Thoracic aorta (tissue), 2 donors: Measurements from ENCODE around the gene RNF145. TPM values are rescaled to one million over a fixed set of nuclear protein-coding genes. Genes with fewer than 3 reads are reported as not detected.
"Not testable (repeated sequence)": the region's sequence is repeated elsewhere in the genome, so short reads cannot be mapped to it uniquely, and the experiment has no call there.

Experiments used
- ATAC-seq: fragments of 150-250 bp; one replicate; pipeline ENCODE4 v1.8.0; 2017; ENCODE audit warnings: low read depth; ENCODE audit not compliant: insufficient number of reproducible peaks, low FRiP score
- DNase-seq: peaks from one replicate; pipeline ENCODE4 v3.0.0-alpha.2; 2020; ENCODE audit warnings: low spot score
- H3K27ac ChIP-seq, 2 donors: fragments of 200-600 bp; sonication (generic); 1 replicate in 1 of 2; 2 replicates in 1 of 2; pipeline ENCODE4 v1.5.1; 2016; ENCODE audit warnings: mild to moderate bottlenecking in 2 of 2, moderate library complexity in 2 of 2
- H3K27me3 ChIP-seq: fragments of 200-600 bp; sonication (generic); replicated peaks from 2 replicates; pipeline ENCODE4 v1.6.0; 2016; ENCODE audit warnings: mild to moderate bottlenecking; ENCODE audit not compliant: insufficient read depth
- H3K36me3 ChIP-seq: fragments of 200-600 bp; sonication (generic); one replicate; pipeline ENCODE4 v1.5.1; 2016
- H3K4me1 ChIP-seq, 2 donors: fragments of 200-600 bp; sonication (generic); 1 replicate in 1 of 2; 2 replicates in 1 of 2; pipeline versions ENCODE4 v1.5.1 to v1.6.0; 2016; ENCODE audit warnings: low read depth in 2 of 2, mild to moderate bottlenecking in 1 of 2; ENCODE audit not compliant: control insufficient read depth in 1 of 2
- H3K4me3 ChIP-seq: fragments of 200-600 bp; sonication (generic); 2 replicates; pipeline ENCODE4 v1.5.1; 2016; ENCODE audit warnings: mild to moderate bottlenecking
- H3K9me3 ChIP-seq: fragments of 200-600 bp; sonication (generic); 2 replicates; pipeline ENCODE4 v1.5.1; 2016
- total RNA-seq, 2 donors: library from RNA; depleted of rRNA; stranded (reverse); fragments of >200 nt; gene quantifications; one replicate each; pipeline versions ENCODE4 v1.1.0 to v1.2.3, GENCODE V29; 2016
- TF ChIP-seq, protein P1 (sequence below): fragments of 200-600 bp; sonication (generic); IDR thresholded peaks from one replicate; pipeline ENCODE4 v1.5.1; 2019; ENCODE audit warnings: antibody characterized with exemption

RNF145 gene
- total RNA-seq, 2 donors from 2014 or later: 38.3 to 46.1 TPM

DNA sequence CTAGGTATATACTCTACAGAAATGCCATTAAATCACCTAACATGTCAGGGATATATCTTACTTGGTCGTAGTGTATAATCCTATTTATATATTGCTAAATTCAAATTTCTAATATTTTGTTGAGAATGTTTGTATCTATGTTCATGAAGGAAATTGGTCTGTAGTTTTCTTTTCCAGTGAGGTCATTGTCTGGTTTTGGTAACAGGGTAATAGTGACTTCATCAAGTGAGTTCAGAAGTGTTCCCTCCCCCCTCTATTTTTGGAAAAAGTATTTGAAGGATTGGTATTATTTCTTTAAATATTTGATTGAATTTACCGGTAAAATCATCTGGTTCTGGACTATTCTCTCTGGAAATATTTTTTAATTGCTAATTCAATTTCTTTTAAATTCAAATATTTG is 86.2 kb downstream of the RNF145 start:
- DNase-seq (no peak), ATAC-seq (no peak)
- no peaks in the 10 kb centered on the region for H3K9me3 ChIP-seq
- no peaks in the 10 kb centered on the region for H3K27me3 ChIP-seq
- no peak overlapping the region for H3K27ac ChIP-seq
- TF ChIP-seq, protein P1, sequence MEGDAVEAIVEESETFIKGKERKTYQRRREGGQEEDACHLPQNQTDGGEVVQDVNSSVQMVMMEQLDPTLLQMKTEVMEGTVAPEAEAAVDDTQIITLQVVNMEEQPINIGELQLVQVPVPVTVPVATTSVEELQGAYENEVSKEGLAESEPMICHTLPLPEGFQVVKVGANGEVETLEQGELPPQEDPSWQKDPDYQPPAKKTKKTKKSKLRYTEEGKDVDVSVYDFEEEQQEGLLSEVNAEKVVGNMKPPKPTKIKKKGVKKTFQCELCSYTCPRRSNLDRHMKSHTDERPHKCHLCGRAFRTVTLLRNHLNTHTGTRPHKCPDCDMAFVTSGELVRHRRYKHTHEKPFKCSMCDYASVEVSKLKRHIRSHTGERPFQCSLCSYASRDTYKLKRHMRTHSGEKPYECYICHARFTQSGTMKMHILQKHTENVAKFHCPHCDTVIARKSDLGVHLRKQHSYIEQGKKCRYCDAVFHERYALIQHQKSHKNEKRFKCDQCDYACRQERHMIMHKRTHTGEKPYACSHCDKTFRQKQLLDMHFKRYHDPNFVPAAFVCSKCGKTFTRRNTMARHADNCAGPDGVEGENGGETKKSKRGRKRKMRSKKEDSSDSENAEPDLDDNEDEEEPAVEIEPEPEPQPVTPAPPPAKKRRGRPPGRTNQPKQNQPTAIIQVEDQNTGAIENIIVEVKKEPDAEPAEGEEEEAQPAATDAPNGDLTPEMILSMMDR: no peak
- H3K4me3 ChIP-seq: no peak overlapping the region
- H3K36me3 ChIP-seq: no peaks in the 10 kb centered on the region
- peaks cover 0 to 8% of the 10 kb centered on the region in 2 donors for H3K4me1 ChIP-seq

DNA sequence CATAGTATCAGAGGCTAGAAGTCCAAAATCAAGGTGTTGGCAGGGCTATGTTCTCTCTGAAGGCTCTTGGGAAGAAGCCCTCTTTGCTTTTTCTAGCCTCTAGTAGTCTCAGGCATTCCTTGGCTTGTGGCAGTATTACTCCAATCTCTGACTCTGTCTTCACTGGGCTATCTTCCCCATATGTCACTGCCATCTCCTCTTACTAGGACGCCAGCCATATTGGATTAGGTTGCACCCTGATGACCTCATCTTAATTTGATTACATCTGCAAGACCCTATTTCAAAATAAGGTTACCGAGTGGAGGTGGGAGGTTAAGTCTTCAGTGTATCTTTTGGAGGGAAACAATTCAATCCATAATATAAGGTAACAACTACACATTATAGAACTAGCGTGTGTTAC is 88.3 kb downstream of the RNF145 start:
- H3K36me3 ChIP-seq: no peaks in the 10 kb centered on the region
- H3K27me3 ChIP-seq: no peaks in the 10 kb centered on the region
- ATAC-seq (no peak), DNase-seq (no peak)
- TF ChIP-seq, protein P1: no peak
- H3K4me1 ChIP-seq: peaks cover 3 to 15% of the 10 kb centered on the region in 2 donors
- H3K27ac ChIP-seq: no peak overlapping the region
- H3K9me3 ChIP-seq: no peaks in the 10 kb centered on the region
- H3K4me3 ChIP-seq: no peak overlapping the region

DNA sequence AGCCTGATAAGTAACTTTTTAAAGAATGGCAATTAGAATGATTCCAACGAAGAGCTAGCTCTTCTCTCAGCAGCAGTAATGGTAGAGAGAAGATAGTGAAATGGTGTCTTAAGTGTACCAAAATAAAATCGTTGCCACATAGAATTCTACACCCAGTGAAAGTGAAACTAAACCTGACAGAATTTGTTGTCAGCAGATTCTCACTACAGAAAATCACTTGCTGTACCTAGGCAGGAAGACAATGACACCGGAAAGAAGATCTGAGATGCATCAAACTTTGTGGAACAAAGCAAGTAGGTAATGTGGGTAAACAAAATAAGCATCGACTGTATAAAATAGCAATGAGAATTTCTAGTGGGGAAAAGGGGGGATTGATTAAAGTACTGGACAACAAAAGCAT is 88.9 kb downstream of the RNF145 start:
- no peaks in the 10 kb centered on the region for H3K9me3 ChIP-seq
- ATAC-seq (no peak), DNase-seq (no peak)
- H3K4me3 ChIP-seq: peak overlapping the region; percentile 43
- peaks cover 3 to 15% of the 10 kb centered on the region in 2 donors for H3K4me1 ChIP-seq
- TF ChIP-seq, protein P1: no peak
- H3K36me3 ChIP-seq: no peaks in the 10 kb centered on the region
- no peak overlapping the region for H3K27ac ChIP-seq
- no peaks in the 10 kb centered on the region for H3K27me3 ChIP-seq

DNA sequence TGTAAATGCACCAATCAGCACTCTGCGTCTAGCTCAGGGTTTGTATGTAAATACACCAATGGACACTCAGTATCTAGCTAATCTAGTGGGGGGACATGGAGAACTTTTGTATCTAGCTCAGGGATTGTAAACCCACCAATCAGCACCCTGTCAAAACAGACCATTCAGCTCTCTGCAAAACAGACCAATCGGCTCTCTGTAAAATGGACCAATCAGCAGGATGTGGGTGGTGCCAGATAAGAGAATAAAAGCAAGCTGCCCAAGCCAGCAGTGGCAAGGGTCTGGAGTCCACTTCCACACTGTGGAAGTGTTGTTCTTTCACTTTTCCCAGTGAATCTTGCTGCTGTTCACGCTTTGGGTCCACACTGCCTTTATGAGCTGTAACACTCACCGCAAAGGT is 89.5 kb downstream of the RNF145 start:
- not testable (repeated sequence) for H3K27ac ChIP-seq, H3K9me3 ChIP-seq, ATAC-seq, H3K4me3 ChIP-seq, DNase-seq, H3K27me3 ChIP-seq, H3K36me3 ChIP-seq
- H3K4me1 ChIP-seq: peaks cover 3 to 15% of the 10 kb centered on the region in 2 donors

DNA sequence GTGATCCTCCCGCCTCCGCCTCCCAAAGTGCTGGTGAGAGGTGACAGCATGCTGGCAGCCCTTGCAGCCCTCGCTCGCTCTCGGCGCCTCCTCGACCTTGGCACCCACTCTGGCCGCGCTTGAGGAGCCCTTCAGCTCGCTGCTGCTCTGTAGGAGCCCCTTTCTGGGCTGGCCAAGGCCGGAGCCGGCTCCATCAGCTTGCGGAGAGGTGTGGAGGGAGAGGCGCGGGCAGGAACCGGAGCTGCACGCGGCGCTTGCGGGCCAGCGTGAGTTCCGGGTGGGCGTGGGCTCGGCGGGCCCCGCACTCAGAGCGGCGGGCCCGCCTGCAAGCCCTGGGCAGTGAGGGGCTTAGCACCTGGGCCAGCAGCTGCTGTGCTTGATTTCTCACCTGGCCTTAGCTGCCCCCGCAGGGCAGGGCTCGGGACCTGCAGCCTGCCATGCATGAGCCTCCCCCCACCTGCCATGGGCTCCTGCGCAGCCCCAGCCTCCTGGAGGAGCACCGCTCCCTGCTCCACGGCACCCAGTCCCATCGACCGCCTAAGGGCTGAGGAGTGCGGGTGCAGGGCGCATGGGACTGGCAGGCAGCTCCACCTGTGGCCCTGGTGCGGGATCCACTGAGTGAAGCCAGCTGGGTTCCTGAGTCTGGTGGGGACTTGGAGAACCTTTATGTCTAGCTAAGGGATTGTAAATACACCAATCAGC is 90.2 kb downstream of the RNF145 start:
- not testable (repeated sequence) for H3K9me3 ChIP-seq, H3K27ac ChIP-seq, DNase-seq, ATAC-seq, H3K4me3 ChIP-seq, H3K36me3 ChIP-seq, H3K27me3 ChIP-seq
- peaks cover 3 to 15% of the 10 kb centered on the region in 2 donors for H3K4me1 ChIP-seq

DNA sequence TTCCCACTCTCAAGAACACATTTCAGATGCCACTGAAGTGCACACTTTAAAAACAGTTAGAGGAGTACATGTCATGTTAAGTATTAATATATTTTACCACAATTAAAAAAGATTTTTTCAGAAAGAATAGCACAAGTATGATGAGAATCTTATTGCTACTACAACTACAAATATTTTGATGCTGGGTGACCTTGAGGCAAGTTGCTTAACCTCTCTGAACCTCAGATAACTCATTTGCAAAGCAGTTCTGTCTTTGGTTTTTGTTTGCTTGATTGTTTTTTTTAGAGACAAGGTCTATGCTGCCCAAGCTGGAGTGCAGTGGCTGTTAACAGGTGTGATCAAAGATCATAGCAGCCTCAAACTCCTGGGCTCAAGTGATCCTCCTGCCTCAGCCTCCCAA is 95.9 kb downstream of the RNF145 start:
- H3K27ac ChIP-seq: no peak overlapping the region
- no peak overlapping the region for H3K4me3 ChIP-seq
- H3K9me3 ChIP-seq: no peaks in the 10 kb centered on the region
- no peak for ATAC-seq
- H3K36me3 ChIP-seq: no peaks in the 10 kb centered on the region
- TF ChIP-seq, protein P1: no peak
- no peaks in the 10 kb centered on the region for H3K27me3 ChIP-seq
- peaks cover 3 to 7% of the 10 kb centered on the region in 2 donors for H3K4me1 ChIP-seq
- DNase-seq: no peak
